A673 (cell line): ENCODE measurements around the gene AFM.

Experiments
- CTCF ChIP-seq: fragments of 300-800, 200-600 bp; sonication (generic); conservative IDR thresholded peaks from 2 replicates; pipeline ENCODE4 v1.5.1; 2017; ENCODE audit warnings: low read depth, mild to moderate bottlenecking, antibody characterized with exemption, low read length, moderate library complexity, mixed read lengths
- EZH2 ChIP-seq: fragments of 200-600 bp; sonication (generic); IDR thresholded peaks from 2 replicates; pipeline ENCODE4 v1.6.1; 2017; ENCODE audit warnings: borderline replicate concordance, low read depth, mild to moderate bottlenecking, mixed read lengths, antibody characterized with exemption, low read length; ENCODE audit not compliant: poor library complexity, severe bottlenecking

- TF ChIP-seq EZH2: no peak
- TF ChIP-seq CTCF: no peak
These were observed 39.3 kb upstream of the AFM start for GRCh38 chr4:73442275-73442674.
